ENCODE data around the gene RS1. TPM values are rescaled to one million over a fixed set of nuclear protein-coding genes. Genes with fewer than 3 reads are reported as not detected.
A peak's percentile ranks its signal among the peaks of the same experiment; 100 is the strongest.

The RS1 gene
- total and polyA plus RNA-seq, 2 of the 13 experiments (the other 11 are each of a cell fraction or from before 2014, with no cell fraction given), result not detected

DNA sequence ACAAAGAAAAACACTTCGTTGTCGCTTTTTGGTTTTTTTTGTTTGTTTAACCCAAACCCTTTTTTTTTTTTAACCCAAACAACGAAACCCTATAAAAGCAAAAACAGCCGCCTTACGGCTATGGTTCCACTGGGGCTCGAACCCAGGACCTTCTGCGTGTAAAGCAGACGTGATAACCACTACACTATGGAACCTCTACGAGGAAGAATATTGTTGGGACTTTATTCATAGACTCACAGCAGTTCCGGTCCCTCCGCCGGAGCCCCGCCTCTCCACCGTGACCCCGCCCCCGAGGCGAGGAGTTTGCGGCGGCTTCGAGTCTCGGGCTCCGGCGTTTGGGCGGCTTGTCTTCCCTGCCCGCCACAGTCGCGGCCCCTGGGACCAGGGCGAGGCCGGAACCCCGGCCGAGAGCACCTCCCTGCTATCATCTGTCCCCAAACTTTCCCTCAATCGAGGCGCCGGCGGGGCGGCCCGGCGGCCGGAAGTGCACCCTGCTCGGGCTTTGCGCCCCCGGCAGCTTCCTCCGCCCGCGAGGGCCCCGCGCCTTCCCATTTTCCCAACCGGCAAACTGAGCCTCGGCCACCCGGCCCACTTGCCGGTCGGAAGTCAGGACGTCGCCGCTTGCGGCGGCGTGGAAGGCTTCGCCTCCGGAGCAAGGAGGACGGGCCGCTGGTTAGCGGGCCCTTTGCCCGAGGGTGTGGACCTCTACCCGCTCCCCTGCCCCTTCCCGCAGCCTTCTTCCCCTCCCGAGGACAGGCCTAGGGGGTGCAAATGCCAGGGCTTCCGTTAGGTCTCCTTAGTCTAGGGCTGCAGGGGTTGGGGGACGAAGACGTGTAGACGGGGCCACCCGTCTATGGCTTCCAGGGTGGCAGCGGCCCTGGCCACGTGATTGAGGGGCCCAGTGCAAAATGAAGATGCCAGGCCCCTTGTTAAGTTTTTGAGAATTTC is 3.2 kb upstream of the RS1 start (continued):
- TF ChIP-seq ZNF713 (CRISPR knock-in tag; IDR thresholded peaks at IDR 0.05), result no peak
- TF ChIP-seq AKAP8 (CRISPR knock-in tag; IDR thresholded peaks at IDR 0.05), result no peak
- TF ChIP-seq ZNF737 (CRISPR knock-in tag; IDR thresholded peaks at IDR 0.05; ENCODE audit: borderline replicate concordance), result no peak
- no peak for TF ChIP-seq AGO2 (optimal IDR thresholded peaks at IDR 0.05; ENCODE audit: low read depth, low read length)
- no peak for TF ChIP-seq ZNF7 (CRISPR knock-in tag; IDR thresholded peaks at IDR 0.05)
- TF ChIP-seq GPN1 (CRISPR knock-in tag; IDR thresholded peaks at IDR 0.05; ENCODE audit: borderline replicate concordance), result no peak
- TF ChIP-seq, protein P1, sequence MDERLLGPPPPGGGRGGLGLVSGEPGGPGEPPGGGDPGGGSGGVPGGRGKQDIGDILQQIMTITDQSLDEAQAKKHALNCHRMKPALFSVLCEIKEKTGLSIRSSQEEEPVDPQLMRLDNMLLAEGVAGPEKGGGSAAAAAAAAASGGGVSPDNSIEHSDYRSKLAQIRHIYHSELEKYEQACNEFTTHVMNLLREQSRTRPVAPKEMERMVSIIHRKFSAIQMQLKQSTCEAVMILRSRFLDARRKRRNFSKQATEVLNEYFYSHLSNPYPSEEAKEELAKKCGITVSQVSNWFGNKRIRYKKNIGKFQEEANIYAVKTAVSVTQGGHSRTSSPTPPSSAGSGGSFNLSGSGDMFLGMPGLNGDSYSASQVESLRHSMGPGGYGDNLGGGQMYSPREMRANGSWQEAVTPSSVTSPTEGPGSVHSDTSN (CRISPR knock-in tag; IDR thresholded peaks at IDR 0.05), result no peak
- TF ChIP-seq ZMYM2 (CRISPR knock-in tag; IDR thresholded peaks at IDR 0.05), result no peak
- TF ChIP-seq SCMH1 (CRISPR knock-in tag; IDR thresholded peaks at IDR 0.05; ENCODE audit: borderline replicate concordance), result no peak
- TF ChIP-seq ZNF317 (CRISPR knock-in tag; IDR thresholded peaks at IDR 0.05), result 0 out of 2 replicates have a peak, but pooled peaks have one; percentile 30
- TF ChIP-seq ARNT2 (CRISPR knock-in tag; IDR thresholded peaks at IDR 0.05; ENCODE audit: low read depth), result no peak
- TF ChIP-seq GATA4 (IDR thresholded peaks at IDR 0.05; ENCODE audit: borderline replicate concordance, low read depth), result no peak
- no peak for TF ChIP-seq POLR2G (IDR thresholded peaks at IDR 0.05; ENCODE audit: low read depth, low read length)
- no peak for TF ChIP-seq REL (CRISPR knock-in tag; conservative IDR thresholded peaks at IDR 0.05)
- TF ChIP-seq FOXA3 (CRISPR knock-in tag; IDR thresholded peaks at IDR 0.05), result no peak
- no peak; the same call in 1 of the 2 replicates for TF ChIP-seq ZNF768 (CRISPR knock-in tag; IDR thresholded peaks at IDR 0.05)
- TF ChIP-seq, protein P2, sequence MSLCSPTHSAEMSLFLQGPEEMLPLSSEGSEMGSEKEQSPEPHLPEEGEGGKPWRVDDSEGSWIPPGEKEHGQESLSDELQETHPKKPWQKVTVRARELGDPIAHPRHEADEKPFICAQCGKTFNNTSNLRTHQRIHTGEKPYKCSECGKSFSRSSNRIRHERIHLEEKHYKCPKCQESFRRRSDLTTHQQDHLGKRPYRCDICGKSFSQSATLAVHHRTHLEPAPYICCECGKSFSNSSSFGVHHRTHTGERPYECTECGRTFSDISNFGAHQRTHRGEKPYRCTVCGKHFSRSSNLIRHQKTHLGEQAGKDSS (CRISPR knock-in tag; IDR thresholded peaks at IDR 0.05; ENCODE audit: borderline replicate concordance, low read depth), result no peak
- TF ChIP-seq, protein P3, sequence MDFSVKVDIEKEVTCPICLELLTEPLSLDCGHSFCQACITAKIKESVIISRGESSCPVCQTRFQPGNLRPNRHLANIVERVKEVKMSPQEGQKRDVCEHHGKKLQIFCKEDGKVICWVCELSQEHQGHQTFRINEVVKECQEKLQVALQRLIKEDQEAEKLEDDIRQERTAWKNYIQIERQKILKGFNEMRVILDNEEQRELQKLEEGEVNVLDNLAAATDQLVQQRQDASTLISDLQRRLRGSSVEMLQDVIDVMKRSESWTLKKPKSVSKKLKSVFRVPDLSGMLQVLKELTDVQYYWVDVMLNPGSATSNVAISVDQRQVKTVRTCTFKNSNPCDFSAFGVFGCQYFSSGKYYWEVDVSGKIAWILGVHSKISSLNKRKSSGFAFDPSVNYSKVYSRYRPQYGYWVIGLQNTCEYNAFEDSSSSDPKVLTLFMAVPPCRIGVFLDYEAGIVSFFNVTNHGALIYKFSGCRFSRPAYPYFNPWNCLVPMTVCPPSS (IDR thresholded peaks at IDR 0.05), result no peak
- TF ChIP-seq SATB2 (CRISPR knock-in tag; IDR thresholded peaks at IDR 0.05), result no peak
- TF ChIP-seq ZNF230 (CRISPR knock-in tag; IDR thresholded peaks at IDR 0.05), result no peak
- TF ChIP-seq MIER2 (CRISPR knock-in tag; IDR thresholded peaks at IDR 0.05), result no peak
- TF ChIP-seq CHD4 (IDR thresholded peaks at IDR 0.05; ENCODE audit: borderline replicate concordance, low read length), result no peak
- TF ChIP-seq MED8 (CRISPR knock-in tag; IDR thresholded peaks at IDR 0.05; ENCODE audit: insufficient replicate concordance), result no peak
- no peak for TF ChIP-seq ZKSCAN8 (CRISPR knock-in tag; IDR thresholded peaks at IDR 0.05; ENCODE audit: borderline replicate concordance)
- TF ChIP-seq ZNF431 (CRISPR knock-in tag; IDR thresholded peaks at IDR 0.05; ENCODE audit: borderline replicate concordance, low read depth), result no peak
- TF ChIP-seq, protein P4, sequence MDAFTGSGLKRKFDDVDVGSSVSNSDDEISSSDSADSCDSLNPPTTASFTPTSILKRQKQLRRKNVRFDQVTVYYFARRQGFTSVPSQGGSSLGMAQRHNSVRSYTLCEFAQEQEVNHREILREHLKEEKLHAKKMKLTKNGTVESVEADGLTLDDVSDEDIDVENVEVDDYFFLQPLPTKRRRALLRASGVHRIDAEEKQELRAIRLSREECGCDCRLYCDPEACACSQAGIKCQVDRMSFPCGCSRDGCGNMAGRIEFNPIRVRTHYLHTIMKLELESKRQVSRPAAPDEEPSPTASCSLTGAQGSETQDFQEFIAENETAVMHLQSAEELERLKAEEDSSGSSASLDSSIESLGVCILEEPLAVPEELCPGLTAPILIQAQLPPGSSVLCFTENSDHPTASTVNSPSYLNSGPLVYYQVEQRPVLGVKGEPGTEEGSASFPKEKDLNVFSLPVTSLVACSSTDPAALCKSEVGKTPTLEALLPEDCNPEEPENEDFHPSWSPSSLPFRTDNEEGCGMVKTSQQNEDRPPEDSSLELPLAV (CRISPR knock-in tag; conservative IDR thresholded peaks at IDR 0.05; ENCODE audit: low read depth), result no peak
